Activated T-cell treated with anti-CD3 and anti-CD28 coated beads, Interleukin-2, amount 50 U/mL, for 48 hours (primary cell): Measurements from ENCODE around the gene IREB2.
A peak's percentile ranks its signal among the peaks of the same experiment; 100 is the strongest.
"Not testable (repeated sequence)": the region's sequence is repeated elsewhere in the genome, so short reads cannot be mapped to it uniquely, and the experiment has no call there.

ENCODE experiments used
- DNase-seq, 2 experiments: peaks; one replicate each; pipeline ENCODE4 v3.0.0-alpha.2; 2020

IREB2 gene

DNA sequence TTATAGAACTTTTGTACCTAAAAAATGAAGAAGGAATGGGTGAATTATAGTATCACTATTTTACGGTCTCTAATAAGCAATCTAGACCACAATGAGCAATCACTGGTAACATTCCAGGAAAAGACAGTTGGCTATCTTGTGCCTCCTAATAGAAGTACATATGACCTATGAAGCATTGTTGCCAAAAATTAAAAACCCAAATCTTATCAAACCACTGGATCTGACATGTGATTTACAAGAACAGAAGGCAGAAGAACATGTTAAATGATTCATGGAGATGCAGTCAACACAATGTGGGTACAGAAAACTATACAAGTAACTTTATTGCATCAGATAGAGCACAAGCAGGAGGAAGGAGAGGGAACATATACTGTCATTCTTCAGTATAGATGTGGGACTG lies 54.9 kb downstream of the IREB2 start:
- no peak for DNase-seq

DNA sequence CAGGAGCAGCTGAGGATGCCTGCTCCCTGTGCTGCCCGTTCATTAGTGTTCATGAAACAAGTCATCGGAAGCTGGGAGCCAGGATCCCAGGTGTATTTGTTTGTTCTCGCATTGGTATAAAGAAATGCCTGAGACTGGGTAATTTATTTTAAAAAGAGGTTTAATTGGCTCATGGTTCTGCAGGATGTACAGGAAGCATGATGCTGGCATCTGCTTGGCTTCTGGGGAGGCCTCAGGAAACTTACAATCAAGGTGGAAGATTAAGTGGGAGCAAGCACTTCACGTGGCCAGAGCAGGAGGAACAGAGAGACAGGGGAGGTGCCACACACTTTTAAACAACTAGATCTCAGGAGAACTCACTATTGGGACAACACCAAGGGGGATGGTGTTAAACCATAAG lies 63.8 kb downstream of the IREB2 start:
- DNase-seq, result no peak

DNA sequence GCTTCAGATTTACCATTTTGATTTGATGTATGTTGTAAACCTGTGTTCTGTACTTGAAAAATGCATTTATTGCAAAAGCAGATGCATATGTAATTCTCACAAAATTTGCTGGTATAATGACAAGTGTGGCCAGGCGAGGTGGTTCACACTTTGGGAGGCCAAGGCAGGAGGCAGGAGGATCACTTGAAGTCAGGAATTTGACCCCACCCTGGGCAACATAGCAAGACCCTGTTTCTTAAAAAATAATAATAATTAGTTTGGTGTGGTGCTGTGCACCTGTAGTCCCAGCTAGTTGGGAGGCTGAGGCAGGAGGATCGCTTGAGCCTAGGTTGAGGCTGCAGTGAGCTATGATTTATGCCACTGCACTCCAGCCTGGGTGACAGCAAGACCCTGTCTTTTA lies 64.6 kb downstream of the IREB2 start:
- no peak for DNase-seq

DNA sequence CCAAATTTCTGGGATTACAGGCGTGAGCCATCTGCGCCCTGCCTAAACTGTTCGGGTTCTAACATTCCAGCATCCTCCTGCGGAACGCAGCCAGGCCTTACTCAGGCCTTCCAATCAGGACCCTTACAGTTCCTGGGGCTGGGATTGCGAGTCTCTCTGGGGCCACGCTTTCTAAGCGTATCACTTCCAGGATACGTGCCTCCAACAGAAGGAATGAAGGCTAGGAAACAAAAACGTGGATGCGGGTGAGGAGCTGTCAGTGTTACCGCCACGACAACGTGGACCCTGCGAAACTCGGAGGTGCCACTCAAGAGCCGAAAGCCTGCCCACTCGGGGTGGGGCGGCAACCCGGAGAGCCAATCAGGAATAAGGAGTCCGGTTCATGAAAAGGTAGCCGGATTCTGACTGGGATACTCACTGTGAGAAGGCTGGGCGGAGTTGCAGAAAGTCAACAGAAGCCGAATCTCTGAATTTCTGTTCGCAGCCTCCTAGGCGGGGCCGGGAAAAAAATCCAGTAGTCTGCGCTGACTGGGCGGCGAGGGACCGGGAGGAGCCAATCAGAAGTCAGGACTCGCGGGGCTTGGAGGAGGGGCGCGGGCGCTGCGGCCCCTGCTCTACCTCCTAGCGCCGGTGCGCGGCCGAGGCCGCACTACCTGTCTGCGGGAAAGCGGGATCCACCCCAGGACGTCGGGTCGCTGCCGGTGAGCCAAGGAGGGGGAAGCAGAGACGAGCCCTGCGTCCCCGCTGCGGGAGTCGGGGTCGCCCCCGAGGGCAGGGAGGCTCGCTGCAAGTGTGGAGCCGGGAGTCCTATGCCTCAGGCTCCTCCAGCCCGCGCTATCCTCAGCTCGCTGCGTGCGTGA lies 69.2 kb downstream of the IREB2 start, which contains the start of gene HYKK:
HYKK (plus strand) TSS at position 607 of the 860 bp plus-strand sequence. CDS start 5,512 bp downstream, outside the sequence.
- peak; percentile 85 to 87 for DNase-seq

DNA sequence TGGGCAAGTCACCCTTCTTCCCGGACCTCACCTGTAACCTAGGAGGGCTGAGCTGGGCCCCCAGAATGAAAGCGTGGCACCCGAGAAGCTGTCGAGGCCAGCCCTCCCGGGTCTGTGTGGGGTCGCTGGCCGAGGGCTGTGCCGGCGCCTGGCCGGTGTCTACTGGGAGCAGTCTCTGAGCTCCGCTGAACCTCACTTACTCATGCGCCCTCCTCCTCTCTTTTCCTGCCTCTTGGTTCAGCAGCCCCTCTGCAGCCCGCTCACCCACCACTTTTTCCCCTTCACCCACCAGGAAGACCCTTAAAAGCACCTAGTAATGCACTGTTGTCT lies 69.8 kb downstream of the IREB2 start:
- DNase-seq, result no peak

DNA sequence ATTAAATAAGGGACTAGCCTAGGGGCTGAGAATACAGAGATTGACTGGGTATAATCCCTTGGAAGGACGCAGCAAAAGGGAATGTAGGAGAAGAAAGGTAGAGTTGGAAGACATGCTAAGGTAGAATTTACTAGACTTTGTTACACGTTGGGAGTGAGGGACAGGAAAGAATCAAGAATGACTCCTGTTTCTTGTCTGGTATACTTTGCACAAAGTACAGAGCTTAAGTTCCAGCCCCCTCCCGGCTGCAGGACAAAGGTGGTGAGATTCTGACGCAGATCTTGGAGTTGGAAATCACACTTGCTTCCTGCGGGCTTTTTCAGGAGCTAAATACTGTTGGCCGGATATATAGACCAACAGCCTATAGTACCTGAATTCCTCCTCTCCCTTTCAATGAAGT lies 70.3 kb downstream of the IREB2 start:
- no peak for DNase-seq

DNA sequence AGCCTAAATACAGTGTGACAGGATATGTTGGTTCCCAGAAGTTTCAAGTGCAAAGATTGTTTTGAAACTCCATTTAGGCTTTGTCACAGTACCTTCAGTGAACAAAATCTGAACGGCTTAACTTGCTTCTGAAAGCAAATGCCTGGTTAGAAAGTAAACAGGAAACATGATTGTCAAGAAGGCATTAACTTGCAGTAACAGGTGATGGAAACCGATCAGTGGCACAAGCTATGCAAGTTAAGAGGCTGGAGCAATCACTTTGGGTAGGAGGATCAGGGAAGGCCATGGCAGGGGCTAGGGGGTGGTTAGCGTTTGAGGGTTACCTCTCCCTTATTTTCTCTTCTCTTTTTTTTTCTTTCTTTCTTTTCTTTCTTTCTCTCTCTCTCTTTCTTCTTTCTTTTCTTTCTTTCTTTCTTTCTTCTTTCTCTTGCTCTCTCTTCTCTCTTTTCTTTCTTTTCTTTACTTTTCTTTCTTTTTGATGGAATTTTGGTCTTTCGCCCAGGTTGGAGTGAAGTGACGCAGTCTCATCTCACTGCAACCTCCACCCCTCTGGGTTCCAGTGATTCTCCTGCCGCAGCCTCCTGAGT lies 71.8 kb downstream of the IREB2 start:
- DNase-seq, result no peak

DNA sequence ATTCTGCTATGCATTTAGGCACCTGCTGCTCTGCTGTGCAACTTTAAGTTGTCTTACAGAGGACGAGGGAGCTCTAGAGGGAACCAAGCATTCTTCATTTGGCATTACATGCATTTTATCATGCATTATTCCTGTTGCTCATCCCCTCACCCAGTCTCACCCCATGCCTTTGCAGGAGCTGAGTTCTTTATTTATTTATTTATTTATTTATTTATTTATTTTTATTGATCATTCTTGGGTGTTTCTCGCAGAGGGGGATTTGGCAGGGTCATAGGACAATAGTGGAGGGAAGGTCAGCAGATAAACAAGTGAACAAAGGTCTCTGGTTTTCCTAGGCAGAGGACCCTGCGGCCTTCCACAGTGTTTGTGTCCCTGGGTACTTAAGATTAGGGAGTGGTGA lies 82.0 kb downstream of the IREB2 start:
- DNase-seq, result not testable (repeated sequence)

DNA sequence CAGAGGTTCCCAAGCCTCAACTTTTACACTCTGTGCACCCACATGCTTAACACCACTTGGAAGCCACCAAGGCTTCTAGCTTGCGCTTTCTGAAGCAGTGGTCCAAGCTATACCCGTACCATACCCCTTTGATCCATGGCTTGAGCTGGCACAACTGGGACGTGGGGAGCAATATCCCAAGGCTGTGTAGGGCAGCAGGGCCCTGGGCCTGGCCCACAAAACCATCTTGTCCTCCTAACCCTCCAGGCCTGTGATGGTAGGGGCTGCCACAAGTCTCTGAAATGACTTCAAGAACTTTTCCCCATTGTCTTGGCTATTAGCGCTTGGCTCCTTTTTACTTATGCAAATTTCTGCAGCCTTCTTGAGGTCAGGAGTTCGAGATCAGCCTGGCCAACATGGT lies 86.2 kb downstream of the IREB2 start:
- no peak for DNase-seq

DNA sequence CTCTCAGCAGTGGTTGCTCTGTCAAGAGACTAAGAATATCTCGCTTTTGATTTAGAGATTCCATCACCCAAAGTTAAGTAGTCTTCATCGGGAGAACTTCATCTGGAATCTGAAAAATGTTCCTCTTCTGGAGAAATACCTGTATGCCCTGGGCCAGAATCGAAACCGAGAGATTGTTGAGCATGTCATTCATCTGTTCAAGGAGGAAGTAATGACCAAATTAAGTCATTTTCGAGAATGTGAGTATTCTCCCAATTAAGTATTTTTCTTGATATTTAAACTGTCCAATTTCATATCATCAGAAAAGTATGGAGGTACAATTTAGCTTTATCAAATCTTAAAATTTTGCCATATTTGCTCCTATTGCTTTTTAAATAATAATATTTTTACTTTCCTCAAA lies 89.3 kb downstream of the IREB2 start:
- DNase-seq, result no peak

DNA sequence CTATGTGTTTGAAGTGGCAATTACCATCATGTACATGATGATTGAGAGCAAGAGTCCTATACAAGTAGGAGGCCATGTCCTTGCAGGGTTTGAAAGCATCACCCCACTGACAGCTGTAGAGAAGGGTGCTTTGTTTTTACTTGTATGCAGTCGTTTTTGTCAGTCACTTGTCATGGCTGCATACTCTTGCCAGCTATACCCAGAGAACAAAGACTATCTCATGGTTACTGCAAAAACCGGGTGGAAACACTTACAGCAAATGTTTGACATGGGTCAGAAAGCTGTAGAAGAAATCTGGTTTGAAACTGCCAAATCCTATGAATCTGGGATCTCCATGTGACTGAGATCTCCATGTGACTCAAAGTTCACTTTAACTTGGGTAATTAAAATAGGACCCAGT lies 95.3 kb downstream of the IREB2 start:
- DNase-seq, result no peak

DNA sequence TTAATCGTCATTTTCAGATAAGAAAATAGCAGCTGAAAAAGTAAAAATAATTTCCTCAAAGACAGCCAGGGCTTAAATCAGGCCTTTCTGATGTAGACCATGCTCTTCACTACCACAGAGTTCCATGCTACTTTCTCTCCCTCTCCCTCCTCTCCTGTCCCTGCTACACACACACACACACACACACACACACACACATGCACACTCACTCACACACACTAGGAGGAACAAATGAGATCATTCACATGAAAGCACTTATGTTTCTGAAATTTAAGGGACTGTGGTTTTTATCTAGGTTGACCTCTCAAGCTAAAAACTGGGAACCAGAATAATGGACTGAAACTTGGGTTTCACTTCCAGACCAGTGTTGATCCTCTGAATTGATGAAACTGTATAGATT lies 98.1 kb downstream of the IREB2 start:
- DNase-seq, result no peak

DNA sequence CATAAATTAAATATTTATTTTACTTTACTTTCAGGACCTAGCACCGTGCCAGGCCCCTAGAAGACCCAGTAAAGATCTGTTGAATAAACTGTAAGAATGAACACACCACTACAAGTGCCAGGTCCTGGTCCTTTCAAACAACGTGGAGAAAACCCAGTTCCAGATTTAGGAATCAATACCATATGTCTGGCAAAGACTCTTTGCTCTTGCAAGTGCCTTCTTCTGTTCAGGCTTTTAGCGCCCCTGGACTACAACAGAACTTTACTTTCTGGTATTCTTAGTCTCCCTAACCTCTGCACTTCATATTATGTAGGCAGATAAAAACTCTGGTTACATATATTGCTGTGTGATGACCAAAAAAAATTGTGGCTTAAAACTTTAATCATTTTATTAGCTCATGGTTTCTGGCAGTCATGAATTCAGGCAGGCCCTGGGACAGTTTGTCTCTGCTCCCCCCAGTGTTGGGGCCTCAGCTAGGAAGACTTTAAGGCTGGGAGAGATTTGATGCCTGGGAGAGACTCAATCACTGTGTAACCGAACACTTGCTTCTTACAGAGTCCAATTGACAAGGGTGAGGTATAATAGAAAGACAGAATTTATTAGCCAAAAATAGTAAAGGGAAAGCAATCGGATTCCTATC lies 99.4 kb downstream of the IREB2 start:
- no peak for DNase-seq

DNA sequence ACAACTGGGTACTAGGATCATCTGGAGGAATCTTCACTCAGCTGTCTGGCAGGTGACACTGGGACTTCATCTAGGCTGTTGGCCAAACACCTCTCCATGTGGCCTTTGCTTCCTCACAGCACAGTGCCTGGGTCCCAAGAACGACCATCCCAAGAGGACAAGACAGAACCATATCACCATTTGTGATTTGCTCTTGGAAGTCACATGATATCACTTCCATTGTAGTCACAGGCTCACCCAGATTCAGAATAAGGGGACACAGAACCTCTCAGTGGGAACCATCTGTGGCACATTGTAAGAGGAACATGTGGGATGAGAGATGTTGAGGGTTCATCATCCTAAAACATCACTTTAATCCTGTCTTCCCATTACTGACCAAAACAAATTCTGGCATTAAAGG lies 100.3 kb downstream of the IREB2 start:
- no peak for DNase-seq

DNA sequence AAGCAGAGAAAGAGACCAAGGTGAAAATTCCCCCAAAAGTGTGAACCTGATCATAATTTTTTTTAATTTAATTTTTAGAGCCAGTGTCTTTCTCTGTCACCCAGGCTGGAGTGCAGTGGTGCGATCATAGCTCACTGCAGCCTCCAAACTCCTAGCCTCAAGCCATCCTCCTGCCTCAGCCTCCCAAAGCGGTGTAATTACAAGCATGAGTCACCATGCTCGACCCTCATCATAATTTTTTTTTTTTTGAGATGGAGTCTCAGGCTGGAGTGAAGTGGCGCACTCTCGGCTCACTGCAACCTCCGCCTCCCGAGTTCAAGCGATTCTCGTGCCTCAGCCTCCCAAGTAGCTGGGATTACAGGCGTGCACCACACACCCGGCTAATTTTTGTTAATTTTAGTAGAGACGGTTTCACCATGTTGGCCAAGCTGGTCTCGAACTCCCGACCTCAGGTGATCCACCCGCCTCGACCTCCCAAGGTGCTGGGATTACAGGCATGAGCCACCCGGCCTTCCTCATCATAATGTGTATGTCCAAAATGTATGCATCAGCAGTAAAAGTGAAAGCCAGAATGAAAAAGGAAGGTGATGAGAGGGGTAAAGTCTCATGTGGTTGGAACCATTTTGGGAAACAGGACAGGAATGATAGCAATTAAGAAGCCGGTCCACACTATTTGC lies 101.6 kb downstream of the IREB2 start:
- DNase-seq, result peak; percentile 33 to 35

DNA sequence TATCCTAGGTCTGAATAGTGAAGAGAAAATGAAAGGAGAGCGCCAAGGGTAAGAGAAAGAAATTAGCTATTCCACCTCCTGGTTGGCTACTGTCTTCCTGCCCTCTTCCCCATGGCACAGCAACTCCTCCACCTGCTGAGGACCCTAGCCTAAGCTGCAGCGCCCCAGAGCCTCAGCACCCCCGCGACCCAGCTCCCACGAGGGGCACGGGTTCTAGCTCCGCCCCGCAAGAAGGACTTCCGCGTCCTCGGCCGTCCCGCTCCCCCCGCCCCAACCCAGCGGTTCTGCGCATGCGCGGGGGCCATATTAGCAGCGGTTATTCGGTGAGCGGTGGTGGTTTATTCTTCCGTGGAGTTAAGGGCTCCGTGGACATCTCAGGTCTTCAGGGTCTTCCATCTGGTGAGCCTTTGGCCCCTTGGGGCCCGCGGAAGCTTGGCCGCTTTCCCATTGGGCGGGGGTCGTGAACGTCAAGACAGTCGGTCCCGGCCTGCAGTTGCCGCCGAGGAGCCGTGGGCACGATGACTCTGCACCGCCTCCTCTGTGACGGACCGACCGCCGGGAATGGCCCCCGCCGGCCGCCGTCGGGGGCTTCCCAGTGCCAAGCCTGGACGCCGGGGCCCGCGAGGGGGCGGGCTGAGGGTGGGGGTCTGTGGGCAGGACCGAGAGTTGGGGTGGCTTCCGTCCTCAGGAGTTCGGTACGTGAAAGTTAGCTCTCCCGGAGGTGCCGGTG lies 102.3 kb downstream of the IREB2 start, which contains the start of gene PSMA4:
PSMA4 (plus strand) TSS at position 304 of the 730 bp plus-strand sequence. CDS start 1,484 bp downstream, outside the sequence.
- DNase-seq, result peak; percentile 97 to 98

DNA sequence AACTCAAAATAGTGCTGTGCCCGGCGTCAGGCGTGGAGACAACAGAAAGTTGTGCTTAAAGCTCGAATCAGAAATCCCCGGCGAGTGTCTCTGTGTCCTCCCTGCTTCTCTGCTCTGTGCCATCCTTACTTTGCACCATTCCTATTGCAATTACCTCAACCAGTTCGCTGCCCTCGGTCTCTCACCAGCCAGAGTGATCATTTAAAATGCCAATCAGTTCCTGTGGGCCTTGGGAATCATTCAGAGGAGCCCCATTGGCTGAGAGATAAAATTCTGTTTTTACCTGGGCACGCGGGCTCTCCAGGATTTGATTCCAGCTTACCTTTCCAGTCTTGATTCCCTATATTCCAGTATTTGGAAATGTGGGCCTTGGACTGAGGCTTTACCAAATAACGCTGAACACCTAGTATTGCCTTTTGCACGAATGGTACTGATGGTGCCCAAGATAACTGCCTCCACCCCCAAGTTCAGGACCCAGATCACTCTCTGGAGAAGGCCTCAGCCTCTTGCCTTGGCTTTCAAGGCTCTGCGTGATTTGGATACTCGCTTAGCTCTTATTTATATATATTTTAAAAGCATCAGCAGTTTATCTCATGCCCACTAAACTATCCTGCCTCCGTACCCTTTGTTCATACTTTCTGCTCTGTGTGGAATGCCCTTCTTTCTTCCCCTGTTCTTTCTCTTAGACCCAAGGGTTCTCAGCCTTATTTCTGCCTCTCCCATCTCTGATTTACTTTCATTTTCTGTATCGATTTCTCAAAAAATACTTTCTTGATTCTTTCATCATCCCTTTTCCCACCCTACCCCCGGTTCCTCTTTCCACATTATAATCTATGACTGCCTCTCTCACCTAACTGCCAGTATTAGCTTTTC lies 103.1 kb downstream of the IREB2 start:
- DNase-seq, result peak; percentile 35 to 39

DNA sequence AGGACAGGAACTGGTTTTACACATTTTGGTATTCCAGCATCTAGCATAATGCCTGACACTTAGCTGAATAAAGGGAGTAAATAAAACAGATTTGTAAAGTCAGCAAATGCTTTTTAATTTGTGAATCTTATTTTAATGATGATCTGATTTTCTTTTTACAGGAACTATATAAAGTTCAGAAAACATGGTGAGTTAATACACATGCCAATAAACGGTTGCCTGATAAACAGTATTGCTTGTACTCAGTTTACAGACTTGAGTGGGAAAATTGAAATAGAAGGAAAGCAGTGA lies 103.7 kb downstream of the IREB2 start:
- no peak for DNase-seq

DNA sequence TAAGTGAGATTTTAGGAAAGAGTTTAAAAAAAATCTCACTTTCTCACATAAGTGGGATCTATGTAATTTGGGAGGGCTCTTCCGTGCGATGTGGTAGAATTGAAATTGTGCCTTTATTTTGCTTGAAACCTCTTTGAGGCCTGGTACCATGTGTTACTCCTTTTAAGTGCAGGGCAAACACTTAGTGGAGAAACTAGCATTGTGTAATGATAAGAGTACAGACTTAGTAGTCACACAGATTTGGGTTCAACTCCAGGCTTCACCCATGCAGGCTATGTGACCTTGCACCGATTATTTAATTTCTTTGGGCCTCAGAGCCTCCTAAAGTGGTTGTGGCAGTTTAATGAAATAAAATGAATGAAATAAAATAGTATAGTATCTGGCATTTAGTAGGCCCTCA lies 104.6 kb downstream of the IREB2 start:
- no peak for DNase-seq

DNA sequence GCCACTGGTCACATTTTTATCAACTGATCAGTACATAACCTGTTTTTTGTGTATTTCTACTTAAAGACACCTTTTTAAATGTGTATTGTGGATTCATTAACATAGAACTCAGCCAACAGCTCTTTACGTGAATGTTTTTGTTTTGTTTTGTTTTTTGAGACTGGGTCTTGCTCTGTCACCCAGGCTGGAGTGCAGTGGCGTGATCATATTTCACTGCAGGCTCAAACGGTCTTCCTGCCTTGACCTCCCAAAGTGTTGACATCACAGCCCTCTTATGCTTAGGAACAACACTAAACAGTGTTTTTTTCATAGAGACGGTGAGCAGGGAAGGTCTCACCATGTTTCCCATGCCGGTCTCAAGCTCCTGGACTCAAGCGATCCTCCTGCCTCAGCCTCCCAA lies 112.2 kb downstream of the IREB2 start:
- no peak for DNase-seq

DNA sequence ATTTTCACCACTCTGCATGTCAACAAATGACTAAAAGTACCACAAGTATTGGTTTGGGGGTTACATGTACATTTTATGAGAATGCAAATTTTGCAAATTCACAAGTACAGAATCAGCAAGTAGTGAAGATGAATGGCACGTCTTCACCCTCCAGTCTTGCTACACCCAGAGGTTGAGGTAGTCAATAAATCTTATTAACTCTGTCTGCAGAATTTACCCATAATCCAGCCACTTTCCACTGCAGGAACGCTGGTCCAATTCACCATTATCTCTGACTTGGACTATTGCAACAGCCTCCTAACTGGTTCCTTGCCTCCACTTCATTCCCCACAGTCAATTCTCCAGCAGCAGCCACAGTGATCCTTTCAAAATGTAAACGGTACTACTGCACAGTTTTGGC lies 112.8 kb downstream of the IREB2 start:
- DNase-seq, result no peak
